ENCODE measurements around the gene AFAP1L1.
"Not testable (repeated sequence)": the region's sequence is repeated elsewhere in the genome, so short reads cannot be mapped to it uniquely, and the experiment has no call there.

AFAP1L1 gene

DNA sequence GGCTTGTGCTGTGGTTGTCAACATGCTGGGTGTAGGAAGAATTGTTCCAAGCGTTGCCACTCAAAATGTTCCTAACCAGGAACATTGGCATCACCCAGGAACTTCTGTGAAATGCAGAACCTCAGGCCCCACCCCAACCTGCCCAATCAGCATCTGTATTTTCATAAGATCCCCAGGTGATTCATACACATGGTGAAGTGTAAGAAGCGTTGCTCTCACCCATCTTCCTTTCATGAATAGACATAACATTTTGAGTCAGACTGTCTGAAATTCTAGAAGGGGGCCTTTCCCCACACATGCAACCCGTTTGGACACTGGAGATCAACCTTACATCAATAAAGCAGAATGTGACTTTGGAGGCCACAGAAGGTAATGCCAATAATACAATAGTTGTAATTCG lies 9.3 kb upstream of the AFAP1L1 start:
- no peak for DNase-seq

DNA sequence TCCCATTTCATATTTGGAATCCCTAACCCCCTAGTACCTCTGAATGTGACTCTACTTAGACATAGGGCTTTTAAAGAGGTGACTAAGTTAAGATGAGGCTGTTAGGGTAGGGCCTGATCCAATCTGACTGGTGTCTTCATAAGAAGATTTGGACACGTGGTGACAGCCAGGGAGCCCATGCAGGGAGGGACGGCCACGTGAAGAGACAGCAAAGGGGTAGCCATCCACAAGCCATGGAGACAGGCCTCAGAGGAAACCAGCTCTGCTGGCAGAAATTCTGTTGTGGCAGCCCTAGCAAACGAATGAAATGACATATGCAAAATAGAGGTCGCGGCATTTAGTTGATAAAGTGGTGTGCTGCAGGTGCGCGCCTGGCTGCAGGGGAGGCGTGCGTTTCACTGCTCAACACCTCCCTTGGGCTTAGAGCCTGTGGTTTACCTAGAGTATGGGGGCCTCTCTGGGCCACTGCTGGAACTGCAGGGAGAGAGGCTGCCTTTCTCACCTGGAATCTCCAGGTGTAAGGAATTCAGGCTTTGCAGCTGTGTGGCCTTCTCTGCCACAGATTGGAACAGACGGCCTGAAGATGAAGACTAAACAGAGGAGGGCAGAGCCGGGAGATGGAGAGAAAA lies 7.1 kb upstream of the AFAP1L1 start:
- peak; percentile 53 for DNase-seq

DNA sequence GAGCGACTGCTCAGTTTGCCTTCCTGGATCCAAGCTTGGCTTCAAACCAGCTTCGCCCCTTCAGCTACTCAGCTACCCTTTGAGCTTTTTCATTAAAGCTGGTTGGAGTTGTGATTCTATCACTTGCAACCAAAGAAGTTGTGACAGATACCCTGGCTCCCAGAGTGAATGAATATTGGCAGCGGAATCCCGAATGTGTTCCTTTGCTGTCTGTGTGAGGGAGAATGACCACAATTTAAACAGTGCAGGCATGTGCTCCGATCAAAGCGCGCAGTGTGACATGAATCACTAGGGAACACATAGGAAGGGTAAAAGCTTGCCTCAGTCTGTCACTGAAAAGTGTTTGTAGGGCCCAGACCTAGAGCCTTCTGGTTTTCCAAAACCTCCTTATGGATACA lies 6.6 kb upstream of the AFAP1L1 start:
- no peak for DNase-seq

DNA sequence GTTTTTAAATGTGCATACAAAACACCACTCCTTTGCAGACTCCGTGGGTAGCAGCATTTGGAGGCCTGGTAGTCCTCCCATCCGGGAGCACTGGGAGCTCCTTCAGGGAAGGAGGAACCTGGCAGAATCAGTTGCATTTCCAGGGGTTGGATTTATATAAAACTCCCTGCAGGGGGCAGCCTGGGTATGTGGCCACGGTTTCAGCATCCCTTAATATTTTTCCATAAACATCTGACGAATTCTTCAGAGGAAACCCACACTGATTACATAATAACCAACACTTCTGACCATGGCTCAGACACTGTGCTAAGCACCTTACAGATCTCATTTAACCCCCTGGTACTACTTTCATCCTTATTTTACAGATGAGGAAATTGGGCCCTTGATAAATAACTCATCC lies 6.1 kb upstream of the AFAP1L1 start:
- DNase-seq, result no peak

DNA sequence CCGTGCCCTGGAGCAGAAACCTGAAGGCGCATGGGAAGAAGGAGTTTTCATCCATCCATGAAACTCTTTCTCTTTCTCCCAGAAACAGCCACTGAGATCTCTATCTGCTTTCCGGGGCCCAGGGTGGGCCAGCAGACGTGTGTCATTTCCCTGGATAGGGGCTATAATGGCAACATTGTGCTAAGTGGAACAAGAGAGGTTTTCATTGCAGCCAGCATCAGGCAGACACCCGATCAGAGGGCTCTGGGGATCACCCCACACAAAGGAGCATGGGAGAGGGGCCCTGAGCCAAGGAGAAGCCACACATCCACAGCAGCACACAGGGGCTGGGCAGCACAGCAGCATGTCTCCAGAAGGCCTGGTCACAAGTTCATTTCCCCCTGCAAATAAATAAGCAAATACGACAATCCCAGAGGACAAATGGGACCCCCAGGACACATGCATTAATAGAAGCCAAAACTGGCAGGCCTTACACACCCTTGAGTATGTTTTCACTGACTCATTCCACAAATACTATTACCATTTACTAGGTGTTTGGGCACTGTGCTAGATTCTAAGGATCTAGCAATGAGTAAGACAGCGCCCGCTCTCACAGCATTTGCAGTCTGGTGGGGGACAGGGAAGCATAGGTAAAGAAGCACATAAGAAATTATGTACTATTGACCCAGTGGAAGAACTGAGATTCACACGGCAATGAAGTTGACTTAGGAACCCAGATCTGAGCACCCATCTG lies 4.3 kb upstream of the AFAP1L1 start:
- DNase-seq, result no peak

DNA sequence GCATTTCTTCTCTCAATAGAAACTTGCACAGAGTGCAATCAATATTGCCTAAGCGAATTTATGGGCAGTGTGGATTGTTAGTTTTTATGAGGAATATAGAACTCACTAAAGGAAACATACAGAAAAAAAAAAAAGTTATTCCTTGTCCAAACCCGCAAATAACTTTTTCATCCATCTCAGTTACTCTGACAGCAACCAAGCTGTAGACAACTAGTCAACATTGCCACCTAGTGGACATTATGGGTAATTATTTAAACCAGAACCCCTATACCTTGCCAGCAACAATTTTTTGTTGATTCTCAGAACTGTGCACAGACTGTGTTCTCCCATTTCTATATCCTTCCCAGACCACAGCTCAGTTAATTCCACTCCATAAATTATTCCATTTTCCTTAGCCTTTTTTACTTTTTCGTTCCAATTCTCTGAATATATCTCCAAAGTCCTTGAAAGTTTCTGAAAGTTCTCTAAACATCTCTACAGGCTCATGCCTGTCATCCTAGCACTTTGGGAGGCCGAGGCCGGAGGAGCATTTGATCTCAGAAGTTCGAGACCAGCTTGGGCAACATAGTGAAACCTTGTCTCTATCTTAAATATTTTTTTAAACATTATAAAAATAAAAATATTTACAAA lies 2.6 kb upstream of the AFAP1L1 start:
- DNase-seq, result no peak

DNA sequence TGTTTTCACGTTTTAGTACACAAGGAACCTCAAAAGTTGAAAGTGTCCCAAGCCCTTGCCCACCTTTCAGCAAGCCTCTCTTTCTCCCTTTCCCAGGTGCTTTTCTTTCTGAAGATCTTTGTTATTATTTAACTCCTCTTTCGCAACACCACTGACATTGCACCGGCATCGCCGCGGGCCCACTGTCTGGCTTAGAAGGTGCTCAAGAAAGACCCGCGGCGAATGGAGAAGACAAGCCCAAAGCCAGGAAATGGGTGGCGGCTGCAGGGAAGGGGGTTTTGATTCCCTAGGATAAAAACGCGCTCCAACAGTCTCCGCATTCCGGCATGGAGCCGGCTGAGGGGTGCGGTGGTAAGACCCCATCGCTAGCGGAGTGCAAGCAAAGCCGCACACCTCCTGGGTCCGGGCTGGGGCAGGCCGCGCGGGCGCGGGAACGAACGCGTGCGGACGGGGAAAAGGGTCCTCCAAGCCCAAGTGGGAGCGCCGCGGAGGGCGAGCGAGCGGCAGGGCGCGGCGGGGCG lies 404 bp upstream of the AFAP1L1 start:
- DNase-seq, result peak; percentile 26

DNA sequence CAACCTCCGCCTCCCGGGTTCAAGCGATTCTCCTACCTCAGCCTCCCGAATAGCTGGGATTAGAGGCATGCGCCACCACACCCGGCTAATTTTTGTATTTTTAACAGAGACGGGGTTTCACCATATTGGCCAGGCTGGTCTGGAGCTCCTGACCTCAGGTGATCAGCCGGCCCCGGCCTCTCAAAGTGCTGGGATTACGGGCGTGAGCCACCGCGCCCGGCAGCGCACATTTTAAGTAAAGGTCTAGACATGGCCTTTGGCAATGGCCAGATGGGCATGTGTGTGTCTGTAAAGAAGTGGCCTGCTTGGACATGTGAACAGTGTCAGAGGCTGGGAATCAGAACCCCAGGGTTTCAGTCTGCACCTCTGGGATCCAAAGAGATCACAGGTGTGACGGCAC lies 1.1 kb downstream of the AFAP1L1 start:
- DNase-seq, result not testable (repeated sequence)

DNA sequence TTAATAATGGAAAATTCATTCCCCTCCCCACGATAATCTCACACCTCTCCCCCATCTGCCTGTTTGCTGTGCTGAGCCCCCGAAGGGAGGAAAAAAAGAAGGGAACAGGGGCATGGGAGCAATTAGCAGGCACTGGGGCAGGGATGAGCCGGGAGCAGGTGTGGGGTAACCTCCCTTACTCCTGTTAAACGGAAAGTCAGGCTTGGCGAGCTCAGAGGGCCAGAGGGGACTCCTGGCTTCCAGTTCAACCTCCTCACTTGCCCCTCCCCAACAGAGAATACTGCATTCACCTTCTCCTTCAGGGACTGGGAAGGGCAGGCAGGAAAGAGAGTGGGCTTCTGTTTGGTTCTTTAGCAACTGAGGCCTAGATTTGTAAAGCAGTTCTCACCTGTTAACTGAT lies 1.6 kb downstream of the AFAP1L1 start:
- DNase-seq, result no peak

DNA sequence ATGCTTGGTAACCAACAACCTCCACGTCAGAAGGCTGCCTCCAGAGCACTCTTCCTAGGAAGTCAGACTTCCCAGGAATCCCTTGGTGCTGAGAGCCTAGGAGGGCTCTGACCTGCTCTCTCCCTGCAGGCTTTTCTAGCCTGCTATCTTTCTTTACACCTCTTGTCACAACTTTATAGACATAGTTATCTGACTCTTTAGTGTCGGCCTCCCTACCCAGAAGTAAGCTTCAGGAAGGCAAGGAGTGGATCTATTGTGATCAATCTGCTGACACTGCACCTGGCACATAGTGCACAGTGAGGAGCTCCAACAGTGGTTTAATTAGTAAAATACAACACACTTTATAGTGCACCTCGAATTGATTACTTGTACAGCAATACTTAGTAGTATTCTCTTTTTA lies 2.3 kb downstream of the AFAP1L1 start:
- no peak for DNase-seq

DNA sequence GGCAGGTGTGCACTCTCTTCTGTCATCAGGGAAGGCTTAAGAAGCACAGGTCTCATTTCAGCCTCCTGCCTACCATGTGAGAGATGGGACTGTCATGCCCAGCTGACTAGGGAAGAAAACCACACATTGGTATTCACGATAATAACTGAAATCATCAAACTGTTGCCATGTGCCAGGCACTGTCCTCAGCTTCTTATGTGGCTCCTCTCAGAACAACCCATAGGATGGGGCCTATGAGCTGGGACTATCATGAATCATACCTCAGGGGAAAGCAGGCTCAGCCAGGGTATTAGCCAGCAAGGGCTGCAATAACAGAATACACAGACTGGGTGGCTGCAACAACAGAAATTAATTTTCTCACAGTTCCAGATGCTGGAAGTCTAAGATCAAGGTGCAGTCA lies 3.3 kb downstream of the AFAP1L1 start:
- DNase-seq, result no peak

DNA sequence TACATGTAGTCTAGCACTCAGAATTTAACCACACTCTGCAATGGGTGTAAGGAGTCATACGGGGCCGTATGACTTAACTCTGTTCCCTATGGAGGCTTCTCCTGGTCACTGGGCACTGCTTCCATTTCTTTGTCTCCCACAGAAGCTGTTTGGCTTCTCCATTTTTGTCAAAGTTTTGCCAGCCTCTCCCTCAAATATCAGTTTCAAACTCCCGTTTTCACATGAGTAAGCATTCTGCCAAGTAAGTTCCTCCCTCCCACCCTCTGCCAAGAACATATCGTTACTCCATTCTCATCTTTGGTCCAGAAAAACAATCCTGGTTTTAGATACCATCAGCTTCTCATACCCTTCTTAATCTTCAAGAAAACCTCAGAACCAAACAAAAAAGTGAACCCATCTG lies 6.1 kb downstream of the AFAP1L1 start:
- DNase-seq, result no peak

DNA sequence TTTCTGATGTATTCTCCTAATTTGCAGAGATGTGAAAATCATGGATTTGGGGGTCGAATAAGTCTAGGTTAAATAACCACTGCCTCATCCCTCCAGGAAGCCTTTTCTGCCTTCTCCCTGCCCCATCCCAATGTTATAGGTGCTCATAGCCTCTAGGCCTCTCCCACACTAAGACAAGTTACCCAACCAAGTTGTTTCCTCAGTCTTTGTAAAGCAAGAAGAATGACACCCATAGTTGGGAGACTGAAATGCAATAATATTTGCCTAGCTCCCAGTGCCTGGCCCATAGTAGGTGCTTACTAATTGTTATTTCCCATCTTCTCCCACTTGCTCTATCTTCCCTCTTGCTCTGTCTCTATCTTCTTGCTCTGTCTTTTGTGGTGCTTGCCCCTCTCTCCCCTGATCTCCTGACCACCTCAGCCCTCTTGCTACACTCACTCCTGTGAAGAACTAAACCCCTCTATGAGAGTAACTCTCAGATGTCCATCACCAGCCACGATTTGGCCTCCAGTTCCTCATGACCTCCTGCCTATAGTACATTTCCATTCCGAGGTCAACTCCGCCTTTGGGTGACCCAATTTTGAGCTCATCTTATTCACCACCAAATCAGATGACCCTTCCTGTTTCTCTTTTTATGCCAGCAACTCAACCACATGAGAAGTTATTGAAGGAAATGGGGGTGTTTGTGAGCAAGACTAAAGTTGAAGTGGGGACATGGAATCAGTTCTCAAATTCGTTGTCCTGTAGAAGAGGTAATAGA lies 7.0 kb downstream of the AFAP1L1 start:
- DNase-seq, result no peak

DNA sequence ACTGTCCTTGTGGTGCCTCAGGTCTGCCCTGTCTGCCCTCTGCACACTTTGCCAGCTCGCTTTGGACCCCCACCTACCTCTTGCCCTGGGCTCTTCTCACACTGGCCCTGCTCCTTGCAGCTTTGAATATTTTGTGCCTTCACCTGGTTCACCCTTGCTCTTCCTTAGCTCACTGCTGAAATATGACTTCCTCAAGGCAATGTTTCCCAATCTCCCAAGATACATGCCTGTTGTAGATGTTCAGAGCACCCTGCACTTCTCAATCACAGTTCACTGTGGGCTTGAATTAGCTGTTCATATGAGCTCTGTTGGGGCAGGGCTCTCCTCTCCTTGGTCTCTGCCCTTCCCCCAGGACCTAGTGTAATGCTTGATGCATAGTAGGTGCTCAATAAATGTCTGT lies 8.0 kb downstream of the AFAP1L1 start:
- no peak for DNase-seq

DNA sequence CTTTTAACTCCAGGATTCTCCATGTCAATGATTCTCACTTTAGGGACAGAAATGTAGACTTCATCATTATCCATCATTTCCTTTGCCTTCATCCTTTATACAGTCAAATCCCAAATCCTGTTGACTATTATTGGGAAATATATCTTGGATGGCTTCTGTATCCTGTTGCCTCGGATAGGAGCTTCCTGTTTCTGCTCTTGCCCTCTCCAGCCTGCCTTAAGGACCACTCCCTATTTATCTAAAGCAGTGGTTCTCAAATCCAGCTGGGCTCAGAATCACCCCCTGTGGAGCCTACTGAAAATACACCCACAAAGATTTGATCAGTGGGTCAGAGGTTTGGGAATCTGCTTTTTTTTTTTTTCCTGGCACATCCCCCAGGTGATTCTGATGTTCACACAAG lies 8.5 kb downstream of the AFAP1L1 start:
- DNase-seq, result no peak

DNA sequence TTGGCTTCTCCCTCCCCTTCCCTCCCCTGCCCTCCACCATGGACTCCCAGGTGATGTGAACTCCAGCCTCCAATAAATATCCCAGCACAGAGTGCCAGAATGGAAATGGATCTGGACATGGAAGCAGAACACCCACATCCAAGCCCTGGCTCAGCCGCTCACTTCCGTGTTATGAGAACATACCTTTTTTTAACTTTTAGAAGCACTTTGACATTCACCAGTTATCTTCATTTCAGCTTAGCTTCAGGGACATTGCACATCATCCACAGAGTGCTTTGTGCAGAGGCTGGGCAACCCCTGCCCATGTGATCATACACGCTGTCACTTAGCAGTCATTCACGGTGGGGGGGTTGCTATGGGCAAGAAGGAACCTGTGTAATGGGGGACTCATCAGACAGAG lies 9.1 kb downstream of the AFAP1L1 start:
- DNase-seq, result no peak

DNA sequence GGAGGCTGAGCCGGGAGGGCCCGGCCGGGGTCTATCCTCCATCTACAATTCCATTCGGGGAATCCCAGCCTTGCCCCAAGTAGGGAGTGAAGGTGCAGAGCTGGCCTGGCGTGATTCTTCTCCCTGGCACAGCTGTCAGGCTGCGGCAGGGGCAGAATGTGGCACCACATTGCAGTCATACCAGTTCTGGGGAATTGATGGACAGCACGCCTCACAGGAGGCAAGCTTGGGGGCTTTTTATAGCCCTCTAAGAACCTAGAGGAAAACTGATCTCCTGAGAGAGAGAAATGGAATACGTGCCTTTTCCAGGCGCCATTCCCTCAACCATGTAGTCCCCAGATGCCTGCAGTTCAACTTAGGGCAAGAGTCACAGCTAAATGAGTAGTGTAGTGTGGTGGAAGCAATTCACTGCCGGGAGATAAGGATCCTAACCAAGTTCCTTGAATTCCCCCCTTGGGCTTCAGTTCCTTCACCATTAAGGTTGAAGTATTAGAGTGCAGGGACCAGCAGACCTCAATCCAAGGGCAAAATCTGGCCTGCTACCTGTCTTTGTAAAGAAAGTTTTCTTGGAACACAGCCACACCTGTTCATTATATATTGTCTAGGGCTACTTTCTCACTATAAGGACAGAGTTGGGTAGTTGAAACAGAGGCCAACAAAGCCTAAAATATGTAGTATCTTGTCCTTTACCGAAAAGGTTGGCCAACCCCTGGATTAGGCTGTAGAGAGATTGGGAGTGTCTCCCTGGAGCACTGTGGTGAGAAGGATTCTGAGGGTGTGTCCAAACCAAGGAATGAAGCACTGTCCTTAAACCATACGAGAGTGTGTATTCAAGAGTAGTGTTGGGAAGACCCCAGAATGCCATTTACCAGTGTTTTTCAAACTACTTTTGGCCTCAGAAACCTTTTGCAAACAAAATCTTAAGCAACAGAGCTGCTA lies 10.6 kb downstream of the AFAP1L1 start:
- DNase-seq, result no peak

DNA sequence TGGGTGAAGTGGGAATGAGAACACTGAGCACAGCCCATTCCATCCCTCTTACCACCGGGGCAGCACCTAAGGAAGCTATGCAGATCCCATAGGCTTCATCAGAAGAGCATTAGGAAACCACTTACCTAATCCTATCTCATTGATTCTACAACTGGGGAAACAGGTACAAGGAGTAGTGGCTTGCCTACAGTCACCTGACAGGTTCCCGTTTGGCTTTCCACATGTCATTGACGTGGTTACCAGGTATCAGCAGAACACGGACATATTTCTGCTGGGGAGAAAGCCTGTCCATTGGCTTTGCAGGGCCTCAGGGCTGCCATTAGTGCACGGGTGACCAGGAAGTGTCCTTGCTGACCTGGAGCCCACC lies 11.3 kb downstream of the AFAP1L1 start:
- DNase-seq, result no peak

DNA sequence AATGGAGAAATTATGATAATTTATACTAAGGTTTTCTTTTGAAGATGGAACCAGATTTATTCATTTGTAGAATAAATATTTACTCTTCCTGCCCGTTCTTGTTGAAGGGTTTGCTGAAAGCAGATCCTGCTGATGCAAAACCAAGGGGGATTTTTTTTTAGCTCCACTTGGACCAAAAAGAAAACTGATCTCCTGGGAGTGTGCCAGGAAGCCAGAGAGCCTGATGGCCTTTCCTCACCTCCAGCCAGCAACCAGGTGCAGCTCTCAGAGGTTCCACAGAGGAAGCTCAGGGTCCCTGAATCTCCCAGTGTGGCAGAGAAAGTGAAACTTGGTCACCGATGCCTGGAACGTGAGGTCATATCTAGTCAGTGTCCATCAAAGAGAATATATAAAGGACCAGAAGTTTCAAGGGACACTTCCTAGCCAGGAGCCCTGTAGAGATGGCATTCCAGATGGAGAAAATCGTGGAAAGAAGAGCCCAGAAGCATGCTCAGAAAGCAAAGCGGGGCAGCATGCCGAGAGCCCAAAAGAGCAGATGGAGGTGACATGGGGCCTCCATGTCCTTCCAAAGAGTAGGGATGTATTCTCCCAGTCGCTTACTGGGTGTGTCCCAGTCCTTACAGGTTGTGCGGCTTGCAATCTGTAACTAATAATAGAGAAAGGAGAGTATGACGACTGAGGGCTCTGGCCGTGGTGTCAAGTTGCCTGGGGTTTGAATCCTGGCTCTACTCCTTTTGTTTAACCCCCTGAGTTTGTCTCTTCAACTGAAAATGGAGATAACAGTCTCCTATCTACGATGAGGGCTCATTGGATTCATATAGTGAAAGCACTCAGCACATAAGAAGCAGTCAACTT lies 12.2 kb downstream of the AFAP1L1 start:
- no peak for DNase-seq

DNA sequence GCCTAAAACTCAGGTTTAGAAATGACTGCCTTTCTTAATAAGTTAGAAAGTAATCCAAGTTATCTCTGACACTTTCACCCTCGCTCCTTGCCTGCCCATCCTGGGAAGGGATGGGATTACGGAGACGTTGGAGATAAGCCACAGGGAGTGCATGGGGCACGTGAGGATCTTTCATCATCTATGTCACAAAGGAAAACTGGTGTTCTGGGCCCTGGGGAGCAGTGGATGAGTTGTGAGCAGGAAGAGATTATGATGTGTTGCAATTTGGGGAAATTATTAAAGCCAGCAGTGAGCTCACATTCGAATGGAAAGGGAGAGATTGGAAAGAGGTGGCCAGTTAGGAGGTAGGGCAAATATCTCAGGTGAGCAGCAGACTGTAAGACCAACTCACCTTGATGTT lies 12.8 kb downstream of the AFAP1L1 start:
- no peak for DNase-seq

DNA sequence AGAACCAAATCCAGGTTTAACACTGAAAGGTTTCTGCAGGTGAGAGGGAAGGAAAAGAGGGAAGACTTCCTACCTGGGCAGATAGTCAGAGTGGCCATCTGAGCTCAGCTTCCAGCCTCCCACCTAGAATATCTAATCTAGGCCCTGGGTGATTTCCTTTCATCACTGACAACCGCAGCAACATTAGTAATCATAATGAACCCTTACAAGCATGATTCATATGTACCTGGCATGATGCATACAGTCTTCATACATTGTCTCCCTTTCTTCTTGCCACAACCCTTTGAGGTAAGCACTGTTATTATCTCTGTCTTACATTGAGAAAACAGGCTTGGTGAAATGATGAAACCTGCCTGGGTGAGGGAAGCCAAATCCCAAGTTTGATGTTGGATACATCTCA lies 13.5 kb downstream of the AFAP1L1 start:
- no peak for DNase-seq

Measured in stimulated activated CD8-positive, alpha-beta memory T cell treated with anti-CD3 and anti-CD28 coated beads, Interleukin-4, amount 100 ng/mL, for 48 hours (primary cell).